HepG2 (cell line): ENCODE data around the gene TBX3. TPM values are rescaled to one million over a fixed set of nuclear protein-coding genes. Genes with fewer than 3 reads are reported as not detected.

Source experiments
- GPN1 ChIP-seq: sonication (generic); formaldehyde crosslinking; IDR thresholded peaks from 2 replicates; pipeline ENCODE4 v1.5.1; 2020; ENCODE audit warnings: missing genetic modification reagents, borderline replicate concordance
- GZF1 ChIP-seq: sonication (generic); formaldehyde crosslinking; IDR thresholded peaks from 2 replicates; pipeline ENCODE4 v1.5.1; 2020; ENCODE audit warnings: mild to moderate bottlenecking, missing genetic modification reagents
- JUN ChIP-seq: sonication (generic); formaldehyde crosslinking; IDR thresholded peaks from 2 replicates; pipeline ENCODE4 v1.4.0; 2020; ENCODE audit warnings: mild to moderate bottlenecking, missing genetic modification reagents
- MAFG ChIP-seq: sonication (generic); formaldehyde crosslinking; IDR thresholded peaks from 2 replicates; pipeline ENCODE4 v1.5.1; 2020; ENCODE audit warnings: mild to moderate bottlenecking, missing genetic modification reagents
- SAFB2 ChIP-seq: sonication (generic); formaldehyde crosslinking; IDR thresholded peaks from 2 replicates; pipeline ENCODE4 v1.5.1; 2020; ENCODE audit warnings: missing genetic modification reagents, low read depth, mild to moderate bottlenecking, borderline replicate concordance
- ZBTB3 ChIP-seq: sonication (generic); formaldehyde crosslinking; IDR thresholded peaks from 2 replicates; pipeline ENCODE4 v1.4.0; 2020; ENCODE audit warnings: low read depth, mild to moderate bottlenecking, moderate library complexity, missing genetic modification reagents, borderline replicate concordance
- ZNF143 ChIP-seq: sonication (generic); formaldehyde crosslinking; IDR thresholded peaks from 2 replicates; pipeline ENCODE4 v1.4.0; 2020; ENCODE audit warnings: missing genetic modification reagents
- ZNF441 ChIP-seq: sonication (generic); formaldehyde crosslinking; IDR thresholded peaks from 2 replicates; pipeline ENCODE4 v1.7.0; 2021; ENCODE audit warnings: missing genetic modification reagents, borderline replicate concordance
- ZNF496 ChIP-seq: sonication (generic); formaldehyde crosslinking; IDR thresholded peaks from 2 replicates; pipeline ENCODE4 v1.8.1; 2023; ENCODE audit warnings: mild to moderate bottlenecking, moderate library complexity, missing genetic modification reagents; ENCODE audit not compliant: insufficient replicate concordance
- ZNF781 ChIP-seq: sonication (generic); formaldehyde crosslinking; IDR thresholded peaks from 2 replicates; pipeline ENCODE4 v1.5.1; 2020; ENCODE audit warnings: borderline replicate concordance, mild to moderate bottlenecking, missing genetic modification reagents; ENCODE audit errors: not compliant biosample characterization
- polyA plus RNA-seq, 8 experiments: library from polyadenylated mRNA; depleted of rRNA in 3 of 8; stranded (reverse) in 7 of 8; unstranded in 1 of 8; fragments of >200 nt; fragmentation: Illumina TruSeq in 4 of 8; extraction: Trizol in 4 of 8; gene quantifications; 2 replicates each; pipeline versions ENCODE4 v1.2.1 to v1.2.3, GENCODE V29; 2011 to 2016; ENCODE audit warnings: low read depth in 4 of 8, missing spikeins in 1 of 8, mixed read lengths in 1 of 8; ENCODE audit not compliant: insufficient read depth in 1 of 8
- total RNA-seq, 5 experiments: library from RNA; depleted of rRNA; stranded (reverse); fragments of >200 nt; fragmentation: Illumina TruSeq; extraction: Trizol; gene quantifications; 2 replicates each; pipeline ENCODE4 v1.2.3, GENCODE V29; 2016; ENCODE audit warnings: low read depth in 1 of 5
- TF ChIP-seq, protein P1 (sequence below): sonication (generic); formaldehyde crosslinking; IDR thresholded peaks from 2 replicates; pipeline ENCODE4 v1.4.0; 2020; ENCODE audit warnings: missing genetic modification reagents, borderline replicate concordance
- TF ChIP-seq, protein P2 (sequence below): sonication (generic); formaldehyde crosslinking; IDR thresholded peaks from 2 replicates; pipeline ENCODE4 v1.8.1; 2023; ENCODE audit warnings: missing genetic modification reagents, inconsistent platforms, borderline replicate concordance
- TF ChIP-seq, protein P3 (sequence below): fragments of 450-650 bp; IDR thresholded peaks from 2 replicates; pipeline ENCODE4 v1.6.1; 2017
- TF ChIP-seq, protein P4 (sequence below): IDR thresholded peaks from 2 replicates; pipeline ENCODE4 v1.6.1; 2018; ENCODE audit warnings: missing genetic modification reagents
- TF ChIP-seq, protein P5 (sequence below): sonication (generic); formaldehyde crosslinking; IDR thresholded peaks from 2 replicates; pipeline ENCODE4 v1.5.1; 2020; ENCODE audit warnings: mild to moderate bottlenecking, missing genetic modification reagents, moderate library complexity

TBX3 gene
- total and polyA plus RNA-seq, 2 of the 13 experiments (the other 11 are each of a cell fraction or from before 2014, with no cell fraction given), result 27.1 to 42.4 TPM

DNA sequence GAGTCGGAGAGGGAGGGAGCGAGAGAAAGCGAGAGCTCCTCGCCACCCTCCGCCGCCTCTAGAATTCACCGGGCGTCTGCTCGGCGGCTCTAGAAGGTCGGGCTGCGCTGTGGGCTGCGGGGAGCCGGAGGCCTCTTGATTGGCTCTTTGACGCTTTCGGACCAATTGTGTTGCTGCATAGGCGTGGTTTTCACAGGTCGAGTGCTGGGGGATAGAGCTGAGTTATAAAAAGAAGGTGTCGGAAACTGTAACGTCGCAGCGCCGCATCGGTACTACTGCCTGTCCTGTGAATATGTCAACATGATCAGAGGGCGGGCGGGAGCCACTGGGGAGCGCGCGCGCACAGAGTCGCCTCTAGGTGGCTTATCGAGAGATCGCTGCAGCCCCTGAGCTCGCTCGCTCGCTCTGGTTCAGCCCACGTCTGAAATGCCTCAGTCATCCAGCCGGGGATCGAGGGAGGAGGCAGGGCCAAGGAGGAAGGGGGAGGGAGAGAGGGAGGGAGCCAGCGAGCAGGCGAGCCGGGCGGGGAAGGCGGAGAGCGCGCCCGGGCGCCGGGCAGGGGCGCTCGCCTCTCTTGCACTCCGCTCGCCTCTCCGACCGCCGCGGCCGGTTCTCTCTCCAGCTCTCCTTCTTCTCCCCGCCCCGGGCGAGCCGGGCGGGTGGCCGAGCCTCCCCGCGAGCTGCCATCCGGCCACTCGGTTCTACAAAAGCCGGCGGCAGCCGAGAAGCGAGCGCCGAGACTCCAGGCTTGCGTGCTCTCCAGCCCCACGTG lies at the start of gene TBX3 (continued):
- TF ChIP-seq, protein P1, sequence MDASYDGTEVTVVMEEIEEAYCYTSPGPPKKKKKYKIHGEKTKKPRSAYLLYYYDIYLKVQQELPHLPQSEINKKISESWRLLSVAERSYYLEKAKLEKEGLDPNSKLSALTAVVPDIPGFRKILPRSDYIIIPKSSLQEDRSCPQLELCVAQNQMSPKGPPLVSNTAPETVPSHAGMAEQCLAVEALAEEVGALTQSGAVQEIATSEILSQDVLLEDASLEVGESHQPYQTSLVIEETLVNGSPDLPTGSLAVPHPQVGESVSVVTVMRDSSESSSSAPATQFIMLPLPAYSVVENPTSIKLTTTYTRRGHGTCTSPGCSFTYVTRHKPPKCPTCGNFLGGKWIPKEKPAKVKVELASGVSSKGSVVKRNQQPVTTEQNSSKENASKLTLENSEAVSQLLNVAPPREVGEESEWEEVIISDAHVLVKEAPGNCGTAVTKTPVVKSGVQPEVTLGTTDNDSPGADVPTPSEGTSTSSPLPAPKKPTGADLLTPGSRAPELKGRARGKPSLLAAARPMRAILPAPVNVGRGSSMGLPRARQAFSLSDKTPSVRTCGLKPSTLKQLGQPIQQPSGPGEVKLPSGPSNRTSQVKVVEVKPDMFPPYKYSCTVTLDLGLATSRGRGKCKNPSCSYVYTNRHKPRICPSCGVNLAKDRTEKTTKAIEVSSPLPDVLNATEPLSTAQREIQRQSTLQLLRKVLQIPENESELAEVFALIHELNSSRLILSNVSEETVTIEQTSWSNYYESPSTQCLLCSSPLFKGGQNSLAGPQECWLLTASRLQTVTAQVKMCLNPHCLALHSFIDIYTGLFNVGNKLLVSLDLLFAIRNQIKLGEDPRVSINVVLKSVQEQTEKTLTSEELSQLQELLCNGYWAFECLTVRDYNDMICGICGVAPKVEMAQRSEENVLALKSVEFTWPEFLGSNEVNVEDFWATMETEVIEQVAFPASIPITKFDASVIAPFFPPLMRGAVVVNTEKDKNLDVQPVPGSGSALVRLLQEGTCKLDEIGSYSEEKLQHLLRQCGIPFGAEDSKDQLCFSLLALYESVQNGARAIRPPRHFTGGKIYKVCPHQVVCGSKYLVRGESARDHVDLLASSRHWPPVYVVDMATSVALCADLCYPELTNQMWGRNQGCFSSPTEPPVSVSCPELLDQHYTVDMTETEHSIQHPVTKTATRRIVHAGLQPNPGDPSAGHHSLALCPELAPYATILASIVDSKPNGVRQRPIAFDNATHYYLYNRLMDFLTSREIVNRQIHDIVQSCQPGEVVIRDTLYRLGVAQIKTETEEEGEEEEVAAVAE (CRISPR knock-in tag), result no peak
- TF ChIP-seq ZBTB3 (CRISPR knock-in tag) (0 out of 2 replicates have a peak, but pooled peaks have one; percentile 75), ZNF496 (no peak), MAFG (CRISPR knock-in tag) (no peak), SAFB2 (CRISPR knock-in tag) (peak; percentile 44; the same call in 1 of the 2 replicates), GZF1 (no peak), JUN (CRISPR knock-in tag) (peak; percentile 19; the same call in 1 of the 2 replicates), GPN1 (CRISPR knock-in tag) (no peak), ZNF441 (peak; percentile 82; the same call in 1 of the 2 replicates), ZNF781 (CRISPR knock-in tag) (no peak), ZNF143 (CRISPR knock-in tag) (no peak)
- TF ChIP-seq, protein P2, sequence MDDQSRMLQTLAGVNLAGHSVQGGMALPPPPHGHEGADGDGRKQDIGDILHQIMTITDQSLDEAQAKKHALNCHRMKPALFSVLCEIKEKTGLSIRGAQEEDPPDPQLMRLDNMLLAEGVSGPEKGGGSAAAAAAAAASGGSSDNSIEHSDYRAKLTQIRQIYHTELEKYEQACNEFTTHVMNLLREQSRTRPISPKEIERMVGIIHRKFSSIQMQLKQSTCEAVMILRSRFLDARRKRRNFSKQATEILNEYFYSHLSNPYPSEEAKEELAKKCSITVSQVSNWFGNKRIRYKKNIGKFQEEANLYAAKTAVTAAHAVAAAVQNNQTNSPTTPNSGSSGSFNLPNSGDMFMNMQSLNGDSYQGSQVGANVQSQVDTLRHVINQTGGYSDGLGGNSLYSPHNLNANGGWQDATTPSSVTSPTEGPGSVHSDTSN (CRISPR knock-in tag), result 0 out of 2 replicates have a peak, but pooled peaks have one; percentile 33
- TF ChIP-seq, protein P3, sequence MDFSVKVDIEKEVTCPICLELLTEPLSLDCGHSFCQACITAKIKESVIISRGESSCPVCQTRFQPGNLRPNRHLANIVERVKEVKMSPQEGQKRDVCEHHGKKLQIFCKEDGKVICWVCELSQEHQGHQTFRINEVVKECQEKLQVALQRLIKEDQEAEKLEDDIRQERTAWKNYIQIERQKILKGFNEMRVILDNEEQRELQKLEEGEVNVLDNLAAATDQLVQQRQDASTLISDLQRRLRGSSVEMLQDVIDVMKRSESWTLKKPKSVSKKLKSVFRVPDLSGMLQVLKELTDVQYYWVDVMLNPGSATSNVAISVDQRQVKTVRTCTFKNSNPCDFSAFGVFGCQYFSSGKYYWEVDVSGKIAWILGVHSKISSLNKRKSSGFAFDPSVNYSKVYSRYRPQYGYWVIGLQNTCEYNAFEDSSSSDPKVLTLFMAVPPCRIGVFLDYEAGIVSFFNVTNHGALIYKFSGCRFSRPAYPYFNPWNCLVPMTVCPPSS, result no peak
- TF ChIP-seq, protein P4, sequence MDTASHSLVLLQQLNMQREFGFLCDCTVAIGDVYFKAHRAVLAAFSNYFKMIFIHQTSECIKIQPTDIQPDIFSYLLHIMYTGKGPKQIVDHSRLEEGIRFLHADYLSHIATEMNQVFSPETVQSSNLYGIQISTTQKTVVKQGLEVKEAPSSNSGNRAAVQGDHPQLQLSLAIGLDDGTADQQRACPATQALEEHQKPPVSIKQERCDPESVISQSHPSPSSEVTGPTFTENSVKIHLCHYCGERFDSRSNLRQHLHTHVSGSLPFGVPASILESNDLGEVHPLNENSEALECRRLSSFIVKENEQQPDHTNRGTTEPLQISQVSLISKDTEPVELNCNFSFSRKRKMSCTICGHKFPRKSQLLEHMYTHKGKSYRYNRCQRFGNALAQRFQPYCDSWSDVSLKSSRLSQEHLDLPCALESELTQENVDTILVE (CRISPR knock-in tag), result peak; percentile 89
- TF ChIP-seq, protein P5, sequence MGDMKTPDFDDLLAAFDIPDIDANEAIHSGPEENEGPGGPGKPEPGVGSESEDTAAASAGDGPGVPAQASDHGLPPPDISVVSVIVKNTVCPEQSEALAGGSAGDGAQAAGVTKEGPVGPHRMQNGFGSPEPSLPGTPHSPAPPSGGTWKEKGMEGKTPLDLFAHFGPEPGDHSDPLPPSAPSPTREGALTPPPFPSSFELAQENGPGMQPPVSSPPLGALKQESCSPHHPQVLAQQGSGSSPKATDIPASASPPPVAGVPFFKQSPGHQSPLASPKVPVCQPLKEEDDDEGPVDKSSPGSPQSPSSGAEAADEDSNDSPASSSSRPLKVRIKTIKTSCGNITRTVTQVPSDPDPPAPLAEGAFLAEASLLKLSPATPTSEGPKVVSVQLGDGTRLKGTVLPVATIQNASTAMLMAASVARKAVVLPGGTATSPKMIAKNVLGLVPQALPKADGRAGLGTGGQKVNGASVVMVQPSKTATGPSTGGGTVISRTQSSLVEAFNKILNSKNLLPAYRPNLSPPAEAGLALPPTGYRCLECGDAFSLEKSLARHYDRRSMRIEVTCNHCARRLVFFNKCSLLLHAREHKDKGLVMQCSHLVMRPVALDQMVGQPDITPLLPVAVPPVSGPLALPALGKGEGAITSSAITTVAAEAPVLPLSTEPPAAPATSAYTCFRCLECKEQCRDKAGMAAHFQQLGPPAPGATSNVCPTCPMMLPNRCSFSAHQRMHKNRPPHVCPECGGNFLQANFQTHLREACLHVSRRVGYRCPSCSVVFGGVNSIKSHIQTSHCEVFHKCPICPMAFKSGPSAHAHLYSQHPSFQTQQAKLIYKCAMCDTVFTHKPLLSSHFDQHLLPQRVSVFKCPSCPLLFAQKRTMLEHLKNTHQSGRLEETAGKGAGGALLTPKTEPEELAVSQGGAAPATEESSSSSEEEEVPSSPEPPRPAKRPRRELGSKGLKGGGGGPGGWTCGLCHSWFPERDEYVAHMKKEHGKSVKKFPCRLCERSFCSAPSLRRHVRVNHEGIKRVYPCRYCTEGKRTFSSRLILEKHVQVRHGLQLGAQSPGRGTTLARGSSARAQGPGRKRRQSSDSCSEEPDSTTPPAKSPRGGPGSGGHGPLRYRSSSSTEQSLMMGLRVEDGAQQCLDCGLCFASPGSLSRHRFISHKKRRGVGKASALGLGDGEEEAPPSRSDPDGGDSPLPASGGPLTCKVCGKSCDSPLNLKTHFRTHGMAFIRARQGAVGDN (CRISPR knock-in tag), result peak; percentile 90
